Keratinocyte (primary cell): ENCODE results near the gene DIDO1. TPM values are rescaled to one million over a fixed set of nuclear protein-coding genes. Genes with fewer than 3 reads are reported as not detected.
"Not testable (repeated sequence)": the region's sequence is repeated elsewhere in the genome, so short reads cannot be mapped to it uniquely, and the experiment has no call there.

Experiments
- DNase-seq: peaks from one replicate; pipeline ENCODE4 v3.0.0-alpha.2; 2011; ENCODE audit warnings: low read depth, missing footprints, low spot score
- FAIRE-seq: peaks from 2 replicates; lab custom pipeline; 2011; peaks lifted over from hg19 to GRCh38; lab: Jason Lieb, UNC
- H2AFZ ChIP-seq: 2 replicates; pipeline ENCODE4 v1.6.0; 2012; ENCODE audit warnings: low read length, control low read depth, inconsistent platforms; ENCODE audit not compliant: control insufficient read depth
- H3K27ac ChIP-seq: 2 replicates; pipeline ENCODE4 v1.5.1; 2011; ENCODE audit warnings: low read length; ENCODE audit not compliant: control insufficient read depth, insufficient read depth
- H3K27me3 ChIP-seq: 3 replicates; pipeline ENCODE4 v1.6.0; 2011; ENCODE audit warnings: low read length; ENCODE audit not compliant: control insufficient read depth, insufficient read depth; ENCODE audit errors: extremely low read depth
- H3K36me3 ChIP-seq, 2 experiments: 2 replicates in 1 of 2; 3 replicates in 1 of 2; pipeline ENCODE4 v1.5.1; 2011; ENCODE audit warnings: low read length in 2 of 2, mild to moderate bottlenecking in 1 of 2; ENCODE audit not compliant: control insufficient read depth in 2 of 2, insufficient read depth in 2 of 2; ENCODE audit errors: extremely low read depth in 1 of 2
- H3K4me1 ChIP-seq: 3 replicates; pipeline ENCODE4 v1.5.1; 2011; ENCODE audit warnings: low read length; ENCODE audit not compliant: control insufficient read depth, insufficient read depth; ENCODE audit errors: extremely low read depth
- H3K4me2 ChIP-seq: 3 replicates; pipeline ENCODE4 v1.6.0; 2011; ENCODE audit warnings: low read depth, low read length; ENCODE audit not compliant: control insufficient read depth, insufficient read depth; ENCODE audit errors: extremely low read depth
- H3K4me3 ChIP-seq, 3 experiments: fragments of 200-600 bp in 1 of 3; sonication (generic) in 1 of 3; 2 replicates in 2 of 3; 3 replicates in 1 of 3; pipeline ENCODE4 v1.5.1; 2011 to 2016; ENCODE audit warnings: low read length in 3 of 3, mild to moderate bottlenecking in 3 of 3, control low read depth in 2 of 3, inconsistent platforms in 1 of 3, low read depth in 1 of 3, mixed read lengths in 1 of 3, mixed run types in 1 of 3, moderate library complexity in 1 of 3; ENCODE audit not compliant: control insufficient read depth in 2 of 3, insufficient read depth in 2 of 3; ENCODE audit errors: extremely low read depth in 1 of 3
- H3K79me2 ChIP-seq: 2 replicates; pipeline ENCODE4 v1.6.0; 2012; ENCODE audit warnings: low read length; ENCODE audit not compliant: control insufficient read depth, insufficient read depth
- H3K9ac ChIP-seq: 3 replicates; pipeline ENCODE4 v1.6.0; 2011; ENCODE audit warnings: low read length; ENCODE audit not compliant: control insufficient read depth, insufficient read depth; ENCODE audit errors: extremely low read depth
- H3K9me1 ChIP-seq: 3 replicates; pipeline ENCODE4 v1.6.0; 2011; ENCODE audit warnings: low read length; ENCODE audit not compliant: control insufficient read depth, insufficient read depth; ENCODE audit errors: extremely low read depth
- H3K9me3 ChIP-seq: 2 replicates; pipeline ENCODE4 v1.5.1; 2012; ENCODE audit warnings: low read depth, low read length; ENCODE audit not compliant: control insufficient read depth
- H4K20me1 ChIP-seq: 3 replicates; pipeline ENCODE4 v1.6.0; 2011; ENCODE audit warnings: low read length; ENCODE audit not compliant: control insufficient read depth, insufficient read depth; ENCODE audit errors: extremely low read depth
- CTCF ChIP-seq, 3 experiments: IDR thresholded peaks in 1 of 3; conservative IDR thresholded peaks in 1 of 3; optimal IDR thresholded peaks in 1 of 3; 2 replicates in 2 of 3; 3 replicates in 1 of 3; pipeline versions ENCODE3 to v1.5.1; 2011; ENCODE audit warnings: low read length in 3 of 3, mild to moderate bottlenecking in 3 of 3, moderate library complexity in 2 of 3, control low read depth in 1 of 3, inconsistent platforms in 1 of 3; ENCODE audit not compliant: insufficient read depth in 2 of 3; ENCODE audit errors: extremely low read depth in 1 of 3
- EZH2 ChIP-seq: IDR thresholded peaks from one replicate; pipeline ENCODE4 v1.6.1; 2012; ENCODE audit warnings: inconsistent platforms, mild to moderate bottlenecking, low read length, moderate library complexity
- dilution Hi-C: fragments of 300-500 bp; cut with MboI; formaldehyde crosslinking; loops from one replicate; pipeline ENCODE4 v1.7.0; 2020; ENCODE audit warnings: low sequenced_read_pairs; ENCODE audit not compliant: extremely low pct_ligation_motif_present
- polyA plus RNA-seq, 5 experiments: library from polyadenylated mRNA; depleted of rRNA in 3 of 5; stranded (reverse) in 3 of 5; stranded (forward) in 1 of 5; unstranded in 1 of 5; fragments of >200 nt; gene quantifications; 1 replicate in 1 of 5; 2 replicates in 3 of 5; 3 replicates in 1 of 5; pipeline versions ENCODE4 v1.2.1 to v1.2.3, GENCODE V29; 2011 to 2012; ENCODE audit warnings: missing spikeins in 2 of 5, low read depth in 1 of 5, low replicate concordance in 1 of 5

The DIDO1 gene
- polyA plus RNA-seq, 1 donor (not counting 4 experiments of a cell fraction or from before 2014, with no cell fraction given) = 14.2 TPM

GRCh38 chr20:62850333-62850974 is 75.9 kb downstream of the DIDO1 start:
- Histone ChIP-seq H3K27me3 (no peaks in the 10 kb centered on the region), H3K79me2 (peaks cover 20% of the 10 kb centered on the region), H3K4me3 (no peak overlapping the region), H3K9ac (no peak overlapping the region), H3K4me2 (no peak overlapping the region), H4K20me1 (no peaks in the 10 kb centered on the region), H2AFZ (no peak overlapping the region), H3K36me3 (peaks cover 27 to 28% of the 10 kb centered on the region in 2 experiments), H3K9me1 (no peaks in the 10 kb centered on the region), H3K9me3 (no peaks in the 10 kb centered on the region), H3K27ac (no peak overlapping the region), H3K4me1 (no peaks in the 10 kb centered on the region)
- FAIRE-seq = no peak
- dilution Hi-C loops = no loop called here
- TF ChIP-seq EZH2 (no peak), CTCF (optimal IDR thresholded peaks at IDR 0.05 in 1 of 3, IDR thresholded peaks at IDR 0.05 in 1 of 3, conservative IDR thresholded peaks at IDR 0.05 in 1 of 3; ENCODE audit: extremely low read depth in 1 of 3, insufficient read depth in 2 of 3, low read length in 3 of 3) (no peak)
- DNase-seq = no peak

- H3K9ac ChIP-seq = no peak overlapping the region
- no peak overlapping the region for H3K4me3 ChIP-seq
- FAIRE-seq = no peak
- H3K79me2 ChIP-seq = peaks cover 20% of the 10 kb centered on the region
- DNase-seq = no peak
- no peak overlapping the region for H3K27ac ChIP-seq
- no peak overlapping the region for H2AFZ ChIP-seq
- H3K9me3 ChIP-seq = no peaks in the 10 kb centered on the region
- dilution Hi-C loops = no loop called here
- no peaks in the 10 kb centered on the region for H3K4me1 ChIP-seq
- H3K27me3 ChIP-seq = no peaks in the 10 kb centered on the region
- H4K20me1 ChIP-seq = no peaks in the 10 kb centered on the region
- TF ChIP-seq EZH2 (no peak), CTCF (optimal IDR thresholded peaks at IDR 0.05 in 1 of 3, IDR thresholded peaks at IDR 0.05 in 1 of 3, conservative IDR thresholded peaks at IDR 0.05 in 1 of 3; ENCODE audit: extremely low read depth in 1 of 3, insufficient read depth in 2 of 3, low read length in 3 of 3) (no peak)
- H3K4me2 ChIP-seq = no peak overlapping the region
- H3K9me1 ChIP-seq = no peaks in the 10 kb centered on the region
- H3K36me3 ChIP-seq = peaks cover 23 to 24% of the 10 kb centered on the region in 2 experiments
Observed at GRCh38 chr20:62849431-62849830, 76.9 kb downstream of the DIDO1 start.

- H3K4me3 ChIP-seq, H3K9ac ChIP-seq, H3K27ac ChIP-seq, H3K4me2 ChIP-seq, H3K9me3 ChIP-seq, FAIRE-seq, H4K20me1 ChIP-seq, dilution Hi-C loops, H3K27me3 ChIP-seq, H3K9me1 ChIP-seq, DNase-seq, H2AFZ ChIP-seq, H3K4me1 ChIP-seq: not testable (repeated sequence)
- Histone ChIP-seq H3K79me2 (peaks cover 16% of the 10 kb centered on the region), H3K36me3 (peaks cover 19 to 22% of the 10 kb centered on the region in 2 experiments)
Observed at GRCh38 chr20:62848917-62849316, 77.4 kb downstream of the DIDO1 start.
